OCI-LY1 (cell line): Measurements from ENCODE around the gene DOCK2.

Experiments
- CTCF ChIP-seq: fragments of 200-600 bp; sonication (generic), shearing (Covaris generic); IDR thresholded peaks from 2 replicates; pipeline ENCODE4 v1.5.1; 2017; ENCODE audit warnings: mild to moderate bottlenecking, antibody characterized with exemption, low read length, moderate library complexity, mixed read lengths
- EZH2 ChIP-seq: fragments of 200-600 bp; sonication (generic), shearing (Covaris generic); IDR thresholded peaks from 2 replicates; pipeline ENCODE4 v1.8.0; 2017; ENCODE audit warnings: borderline replicate concordance, mixed run types, mild to moderate bottlenecking, antibody characterized with exemption, low read length, moderate library complexity, mixed read lengths

- TF ChIP-seq CTCF (no peak), EZH2 (no peak)
Observed at GRCh38 chr5:169889572-169889971, 252.5 kb downstream of the DOCK2 start.
